Erythroblast (primary cell): ENCODE measurements around the gene CCDC158.

Experiments
- GATA1 ChIP-seq: IDR thresholded peaks from 2 replicates; pipeline ENCODE4 v1.6.1; 2011; ENCODE audit warnings: low read depth, mild to moderate bottlenecking, control low read depth, low read length, moderate library complexity
- POLR2A ChIP-seq: IDR thresholded peaks from 2 replicates; pipeline ENCODE4 v1.6.1; 2011; ENCODE audit warnings: mild to moderate bottlenecking, low read length

DNA sequence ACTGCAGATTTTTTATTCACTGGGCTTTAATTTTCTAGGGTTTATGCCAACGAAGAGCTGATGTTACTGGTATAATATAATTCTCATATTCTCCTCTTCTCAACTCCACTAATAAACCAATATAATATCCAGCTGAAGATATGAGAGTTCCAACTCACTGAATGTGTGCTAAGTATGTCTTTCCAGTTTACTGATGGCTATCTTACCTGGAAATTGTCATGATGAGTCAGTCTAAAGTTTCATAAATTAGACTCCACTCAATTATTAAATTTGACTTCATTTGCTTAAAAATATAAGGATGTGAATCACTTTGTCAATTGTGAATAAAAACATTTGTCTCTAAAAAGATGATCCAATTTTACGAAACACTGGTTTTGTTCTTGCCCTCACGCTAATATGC lies 86.1 kb downstream of the CCDC158 start:
- TF ChIP-seq POLR2A (no peak), GATA1 (no peak)
